ENCODE results near the gene SDF4. TPM values are rescaled to one million over a fixed set of nuclear protein-coding genes. Genes with fewer than 3 reads are reported as not detected.

SDF4 gene
- total RNA-seq, 1 experiment from 2014 or later, result 25.6 TPM

- H3K4me1 ChIP-seq (ENCODE audit: low read length), result no peaks in the 10 kb centered on the region
- no peaks in the 10 kb centered on the region for H3K9me2 ChIP-seq (replicated peaks; ENCODE audit: insufficient read depth, low read length)
- H3K4me2 ChIP-seq (ENCODE audit: low read depth, low read length, poor library complexity, severe bottlenecking), result no peak overlapping the region
- no peak for DNase-seq
- H2AFZ ChIP-seq (ENCODE audit: low read length), result no peak overlapping the region
- H3K4me3 ChIP-seq (ENCODE audit: low read length), result no peak overlapping the region
- no peaks in the 10 kb centered on the region for H3K9me3 ChIP-seq (ENCODE audit: low read length)
- no peaks in the 10 kb centered on the region for H3K36me3 ChIP-seq (ENCODE audit: insufficient read depth, low read length)
- H3K79me2 ChIP-seq (ENCODE audit: low read length), result no peaks in the 10 kb centered on the region
- H4K20me1 ChIP-seq (ENCODE audit: insufficient read depth, low read depth, low read length), result peaks cover 23% of the 10 kb centered on the region; the same call in 1 of the 2 replicates
- H3K27me3 ChIP-seq (ENCODE audit: low read length), result no peaks in the 10 kb centered on the region
- H3K27ac ChIP-seq (ENCODE audit: low read length), result no peak overlapping the region
- H3K9ac ChIP-seq (ENCODE audit: low read length), result no peak overlapping the region
Measured at GRCh38 chr1:1218524-1219200, 13.1 kb downstream of the SDF4 start.

- no peak overlapping the region for H3K4me2 ChIP-seq (ENCODE audit: low read depth, low read length, poor library complexity, severe bottlenecking)
- no peaks in the 10 kb centered on the region for H3K9me2 ChIP-seq (replicated peaks; ENCODE audit: insufficient read depth, low read length)
- H3K27me3 ChIP-seq (ENCODE audit: low read length), result no peaks in the 10 kb centered on the region
- H3K4me1 ChIP-seq (ENCODE audit: low read length), result no peaks in the 10 kb centered on the region
- H4K20me1 ChIP-seq (ENCODE audit: insufficient read depth, low read depth, low read length), result peaks cover 23% of the 10 kb centered on the region; the same call in 1 of the 2 replicates
- no peaks in the 10 kb centered on the region for H3K9me3 ChIP-seq (ENCODE audit: low read length)
- H3K9ac ChIP-seq (ENCODE audit: low read length), result no peak overlapping the region
- no peaks in the 10 kb centered on the region for H3K79me2 ChIP-seq (ENCODE audit: low read length)
- H2AFZ ChIP-seq (ENCODE audit: low read length), result no peak overlapping the region
- no peak overlapping the region for H3K4me3 ChIP-seq (ENCODE audit: low read length)
- no peak overlapping the region for H3K27ac ChIP-seq (ENCODE audit: low read length)
- no peak for DNase-seq
- no peaks in the 10 kb centered on the region for H3K36me3 ChIP-seq (ENCODE audit: insufficient read depth, low read length)
Measured at GRCh38 chr1:1217621-1218523, 13.9 kb downstream of the SDF4 start.

GRCh38 chr1:1216770-1217620 lies 14.8 kb downstream of the SDF4 start:
- no peak overlapping the region for H3K9ac ChIP-seq (ENCODE audit: low read length)
- H3K4me1 ChIP-seq (ENCODE audit: low read length), result no peaks in the 10 kb centered on the region
- H3K4me3 ChIP-seq (ENCODE audit: low read length), result no peak overlapping the region
- H3K9me2 ChIP-seq (replicated peaks; ENCODE audit: insufficient read depth, low read length), result no peaks in the 10 kb centered on the region
- no peak overlapping the region for H3K4me2 ChIP-seq (ENCODE audit: low read depth, low read length, poor library complexity, severe bottlenecking)
- no peaks in the 10 kb centered on the region for H3K79me2 ChIP-seq (ENCODE audit: low read length)
- no peaks in the 10 kb centered on the region for H3K27me3 ChIP-seq (ENCODE audit: low read length)
- H3K9me3 ChIP-seq (ENCODE audit: low read length), result no peaks in the 10 kb centered on the region
- peaks cover 23% of the 10 kb centered on the region; the same call in 1 of the 2 replicates for H4K20me1 ChIP-seq (ENCODE audit: insufficient read depth, low read depth, low read length)
- no peak overlapping the region for H3K27ac ChIP-seq (ENCODE audit: low read length)
- H2AFZ ChIP-seq (ENCODE audit: low read length), result no peak overlapping the region
- no peak for DNase-seq
- no peaks in the 10 kb centered on the region for H3K36me3 ChIP-seq (ENCODE audit: insufficient read depth, low read length)

DNA sequence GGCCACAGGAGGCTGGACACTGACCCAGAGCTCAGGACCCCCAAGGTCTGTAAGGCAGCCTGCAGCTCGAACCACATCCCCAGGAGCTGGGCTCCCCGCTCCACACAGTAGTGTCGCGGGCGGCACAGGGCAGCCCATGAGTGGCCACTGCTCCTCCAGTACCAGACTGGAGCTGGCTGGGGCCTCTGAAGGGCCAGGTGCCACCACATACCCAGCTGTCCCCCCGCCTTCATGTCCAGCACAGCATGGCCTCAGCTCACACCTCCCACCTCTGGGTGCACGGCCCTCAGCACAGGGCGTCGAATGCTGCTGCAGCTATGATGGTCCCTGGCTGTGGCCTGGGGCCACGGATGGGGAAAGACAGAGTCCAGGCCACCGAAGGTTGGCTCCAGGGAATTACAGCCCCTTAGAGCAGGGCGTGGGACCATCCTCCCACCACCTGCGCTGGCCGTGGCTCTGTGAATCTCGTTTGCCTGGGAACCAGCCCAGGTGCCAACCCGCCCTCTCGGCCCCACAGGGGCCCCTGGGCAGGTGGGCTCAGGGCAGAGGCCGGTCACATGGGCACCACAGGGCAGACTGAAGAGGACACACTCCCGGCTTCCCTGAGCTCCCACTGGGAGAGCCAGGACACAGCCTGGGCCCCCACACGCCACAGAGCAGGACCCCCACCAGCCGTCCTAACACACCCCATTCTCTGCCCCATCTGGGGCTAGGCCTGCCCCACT lies 15.8 kb downstream of the SDF4 start:
- H3K79me2 ChIP-seq (ENCODE audit: low read length), result no peaks in the 10 kb centered on the region
- H3K27ac ChIP-seq (ENCODE audit: low read length), result no peak overlapping the region
- no peaks in the 10 kb centered on the region for H3K9me3 ChIP-seq (ENCODE audit: low read length)
- no peak overlapping the region for H2AFZ ChIP-seq (ENCODE audit: low read length)
- H4K20me1 ChIP-seq (ENCODE audit: insufficient read depth, low read depth, low read length), result peaks cover 19% of the 10 kb centered on the region; the same call in 1 of the 2 replicates
- no peak overlapping the region for H3K4me2 ChIP-seq (ENCODE audit: low read depth, low read length, poor library complexity, severe bottlenecking)
- no peaks in the 10 kb centered on the region for H3K36me3 ChIP-seq (ENCODE audit: insufficient read depth, low read length)
- H3K9me2 ChIP-seq (replicated peaks; ENCODE audit: insufficient read depth, low read length), result no peaks in the 10 kb centered on the region
- no peak for DNase-seq
- H3K9ac ChIP-seq (ENCODE audit: low read length), result no peak overlapping the region
- no peak overlapping the region for H3K4me3 ChIP-seq (ENCODE audit: low read length)
- no peaks in the 10 kb centered on the region for H3K27me3 ChIP-seq (ENCODE audit: low read length)
- no peaks in the 10 kb centered on the region for H3K4me1 ChIP-seq (ENCODE audit: low read length)

DNA sequence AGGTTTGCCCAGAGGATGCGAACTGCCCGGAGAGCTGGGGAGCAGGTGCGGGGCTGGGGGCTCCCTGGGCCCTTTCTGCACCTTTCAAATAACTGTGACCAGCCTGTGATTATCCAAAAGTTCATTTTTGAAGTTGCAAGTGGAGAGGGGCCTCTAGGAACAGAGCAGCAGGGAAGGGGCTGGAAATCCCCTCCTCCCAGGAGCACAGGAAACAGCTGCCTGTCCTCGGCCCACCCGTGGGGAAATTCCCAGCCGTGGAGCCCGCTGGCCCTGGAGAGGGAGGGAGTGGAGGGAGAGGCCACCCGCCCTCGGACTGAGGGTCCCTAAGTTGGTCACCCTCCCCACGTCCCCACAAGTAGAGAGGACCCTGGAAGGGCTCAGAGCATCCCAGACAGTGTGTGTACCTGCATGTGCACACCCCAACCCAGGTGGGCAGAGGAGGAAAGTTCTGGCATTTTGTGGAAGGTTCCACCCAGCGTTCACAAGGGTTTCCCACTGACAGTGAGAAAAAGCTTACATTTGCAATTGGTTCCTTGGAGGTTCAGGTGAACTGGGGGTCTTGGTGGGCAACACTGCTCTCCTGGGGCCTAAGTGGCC lies 16.6 kb downstream of the SDF4 start:
- no peak overlapping the region for H3K27ac ChIP-seq (ENCODE audit: low read length)
- H3K4me1 ChIP-seq (ENCODE audit: low read length), result no peaks in the 10 kb centered on the region
- H2AFZ ChIP-seq (ENCODE audit: low read length), result no peak overlapping the region
- no peaks in the 10 kb centered on the region for H3K36me3 ChIP-seq (ENCODE audit: insufficient read depth, low read length)
- DNase-seq, result no peak
- no peak overlapping the region for H3K9ac ChIP-seq (ENCODE audit: low read length)
- no peaks in the 10 kb centered on the region for H3K9me3 ChIP-seq (ENCODE audit: low read length)
- H3K4me3 ChIP-seq (ENCODE audit: low read length), result no peak overlapping the region
- H3K27me3 ChIP-seq (ENCODE audit: low read length), result no peaks in the 10 kb centered on the region
- no peaks in the 10 kb centered on the region for H3K79me2 ChIP-seq (ENCODE audit: low read length)
- H3K4me2 ChIP-seq (ENCODE audit: low read depth, low read length, poor library complexity, severe bottlenecking), result no peak overlapping the region
- no peaks in the 10 kb centered on the region for H3K9me2 ChIP-seq (replicated peaks; ENCODE audit: insufficient read depth, low read length)
- peaks cover 18% of the 10 kb centered on the region; the same call in 1 of the 2 replicates for H4K20me1 ChIP-seq (ENCODE audit: insufficient read depth, low read depth, low read length)

GRCh38 chr1:1213345-1214265 lies 18.2 kb downstream of the SDF4 start, which contains the start of gene TNFRSF4:
TSS of gene TNFRSF4 (minus strand) at chr1:1214153. CDS start at chr1:1214127, 26 bp downstream.
- DNase-seq, result no peak
- H3K36me3 ChIP-seq (ENCODE audit: insufficient read depth, low read length), result no peaks in the 10 kb centered on the region
- no peak within 1 kb of the TSS for H3K4me2 ChIP-seq (ENCODE audit: low read depth, low read length, poor library complexity, severe bottlenecking)
- H2AFZ ChIP-seq (ENCODE audit: low read length), result no peak within 1 kb of the TSS
- no peaks in the 10 kb centered on the region for H3K27me3 ChIP-seq (ENCODE audit: low read length)
- H3K4me1 ChIP-seq (ENCODE audit: low read length), result peaks cover 5% of the 10 kb centered on the region
- H3K9me3 ChIP-seq (ENCODE audit: low read length), result no peaks in the 10 kb centered on the region
- H3K79me2 ChIP-seq (ENCODE audit: low read length), result no peaks in the 10 kb centered on the region
- no peak within 1 kb of the TSS for H3K9ac ChIP-seq (ENCODE audit: low read length)
- H3K9me2 ChIP-seq (replicated peaks; ENCODE audit: insufficient read depth, low read length), result no peaks in the 10 kb centered on the region
- H3K27ac ChIP-seq (ENCODE audit: low read length), result no peak within 1 kb of the TSS
- peaks cover 20% of the 10 kb centered on the region; the same call in 1 of the 2 replicates for H4K20me1 ChIP-seq (ENCODE audit: insufficient read depth, low read depth, low read length)
- H3K4me3 ChIP-seq (ENCODE audit: low read length), result no peak within 1 kb of the TSS
